Testis (tissue), 3 donors: ENCODE data around the gene MCF2L. TPM values are rescaled to one million over a fixed set of nuclear protein-coding genes. Genes with fewer than 3 reads are reported as not detected.

ENCODE experiments used
- DNase-seq: peaks from one replicate; pipeline ENCODE4 v3.0.0-alpha.2; 2019
- H3K27ac ChIP-seq, 2 donors: fragments of 200-600 bp; sonication (generic); one replicate each; pipeline ENCODE4 v1.5.1; 2019
- H3K27me3 ChIP-seq: fragments of 200-600 bp; sonication (generic); one replicate; pipeline ENCODE4 v1.5.1; 2019
- H3K36me3 ChIP-seq: fragments of 200-600 bp; sonication (generic); one replicate; pipeline ENCODE4 v1.5.1; 2017; ENCODE audit warnings: low read depth; ENCODE audit errors: missing control alignments
- H3K4me1 ChIP-seq: fragments of 200-600 bp; sonication (generic); one replicate; pipeline ENCODE4 v1.5.1; 2019
- H3K4me3 ChIP-seq, 2 donors: fragments of 200-600 bp; sonication (generic); one replicate each; pipeline ENCODE4 v1.5.1; 2017 to 2019
- H3K9me3 ChIP-seq: fragments of 200-600 bp; sonication (generic); one replicate; pipeline ENCODE4 v1.5.1; 2017
- CTCF ChIP-seq, 3 experiments: fragments of 450-650 bp in 2 of 3; fragments of 200-600 bp in 1 of 3; sonication (generic) in 1 of 3; IDR thresholded peaks; one replicate each; pipeline ENCODE4 v1.5.1; 2016 to 2019; ENCODE audit warnings: antibody characterized with exemption in 3 of 3, mild to moderate bottlenecking in 2 of 3, moderate library complexity in 1 of 3
- POLR2A ChIP-seq: fragments of 450-650 bp; IDR thresholded peaks from one replicate; pipeline ENCODE4 v1.6.1; 2017; ENCODE audit warnings: antibody characterized with exemption, mild to moderate bottlenecking, moderate library complexity
- WGBS, 2 donors: methylation state at CpG; one replicate each; pipeline ENCODE4 v1.1.5; 2018; 5-methylcytosine and 5-hydroxymethylcytosine counted together
- intact Hi-C: fragments of 100-400 bp; cut with DNase I; formaldehyde crosslinking; loops from one replicate; pipeline ENCODE4 v1.15.1; 2023; ENCODE audit warnings: low total_unique reads
- polyA plus RNA-seq: library from polyadenylated mRNA; stranded (reverse); fragments of 350-450 nt; fragmentation: Illumina TruSeq; extraction: RNeasy Lipid Tissue Mini Kit (QIAGEN cat#74804); gene quantifications from one replicate; pipeline ENCODE4 v1.2.3, GENCODE V29; 2014; ENCODE audit warnings: low read depth, low replicate concordance; ENCODE audit not compliant: insufficient read depth
- total RNA-seq, 2 donors: library from RNA; depleted of rRNA; stranded (reverse); fragments of >200 nt; gene quantifications; one replicate each; pipeline ENCODE4 v1.2.3, GENCODE V29; 2016

Gene MCF2L
- total and polyA plus RNA-seq, 3 donors from 2014 or later: 5.0 to 17.6 (median 14.6) TPM

- peak; percentile 65 for DNase-seq
- H3K27ac ChIP-seq: no peak overlapping the region
- 72 to 81% methylated on average over 28 to 35 of the region's 35 CpGs for WGBS, 2 donors
- intact Hi-C loops: no loop called here
- no peaks in the 10 kb centered on the region for H3K27me3 ChIP-seq
- no peak for TF ChIP-seq POLR2A
- TF ChIP-seq CTCF (IDR thresholded peaks at IDR 0.05): peak; percentile 69 to 72 (median 71)
- no peaks in the 10 kb centered on the region for H3K9me3 ChIP-seq
- H3K36me3 ChIP-seq: no peaks in the 10 kb centered on the region
- no peak overlapping the region for H3K4me3 ChIP-seq
- H3K4me1 ChIP-seq: no peaks in the 10 kb centered on the region
These were observed 65.6 kb downstream of the MCF2L start for GRCh38 chr13:113034451-113035212.

GRCh38 chr13:113035213-113035800, 66.3 kb downstream of the MCF2L start:
- 66 to 68% methylated on average over 19 to 20 of the region's 20 CpGs for whole genome bisulfite sequencing, 2 donors
- Histone ChIP-seq H3K27me3 (no peaks in the 10 kb centered on the region), H3K36me3 (no peaks in the 10 kb centered on the region), H3K4me1 (no peaks in the 10 kb centered on the region), H3K27ac (no peak overlapping the region), H3K9me3 (no peaks in the 10 kb centered on the region), H3K4me3 (no peak overlapping the region)
- intact Hi-C loops: no loop called here
- no peak for DNase-seq
- TF ChIP-seq POLR2A (no peak), CTCF (IDR thresholded peaks at IDR 0.05) (no peak)

GRCh38 chr13:113036401-113036800, 67.4 kb downstream of the MCF2L start:
- Histone ChIP-seq H3K27me3 (no peaks in the 10 kb centered on the region), H3K4me1 (peaks cover 6% of the 10 kb centered on the region), H3K36me3 (no peaks in the 10 kb centered on the region), H3K4me3 (no peak overlapping the region), H3K9me3 (no peaks in the 10 kb centered on the region), H3K27ac (no peak overlapping the region)
- 95 to 97% methylated on average over 4 to 14 of the region's 14 CpGs for WGBS, 2 donors
- DNase-seq: no peak
- TF ChIP-seq POLR2A: no peak
- intact Hi-C loops: no loop called here

GRCh38 chr13:113040031-113040430, 71.0 kb downstream of the MCF2L start:
- H3K27ac ChIP-seq: no peak overlapping the region
- no peak overlapping the region for H3K4me3 ChIP-seq
- H3K36me3 ChIP-seq: no peaks in the 10 kb centered on the region
- no peaks in the 10 kb centered on the region for H3K9me3 ChIP-seq
- 93 to 94% methylated on average over 8 of the region's 8 CpGs for WGBS, 2 donors
- TF ChIP-seq CTCF (IDR thresholded peaks at IDR 0.05) (no peak), POLR2A (no peak)
- intact Hi-C loops: no loop called here
- DNase-seq: no peak
- no peaks in the 10 kb centered on the region for H3K27me3 ChIP-seq
- H3K4me1 ChIP-seq: peaks cover 6% of the 10 kb centered on the region

GRCh38 chr13:113040597-113041292, 71.7 kb downstream of the MCF2L start:
- intact Hi-C loops: no loop called here
- WGBS, 2 donors: 48 to 53% methylated on average over 4 to 13 of the region's 13 CpGs
- Histone ChIP-seq H3K9me3 (no peaks in the 10 kb centered on the region), H3K27ac (no peak overlapping the region), H3K4me3 (no peak overlapping the region), H3K4me1 (peaks cover 6% of the 10 kb centered on the region), H3K27me3 (no peaks in the 10 kb centered on the region), H3K36me3 (no peaks in the 10 kb centered on the region)
- TF ChIP-seq CTCF (IDR thresholded peaks at IDR 0.05): no peak
- no peak for TF ChIP-seq POLR2A
- DNase-seq: peak; percentile 41
